GM13976 (cell line): Measurements from ENCODE around the gene GALNT2.

Source experiments
- DNase-seq: peaks from one replicate; pipeline ENCODE4 v3.0.0; 2012; ENCODE audit warnings: low spot score
- in situ Hi-C: fragments of 300-500 bp; cut with MboI; formaldehyde crosslinking; loops from one replicate; pipeline ENCODE4 v1.12.0; 2022; ENCODE audit warnings: low sequenced_read_pairs, mixed read lengths, inconsistent platforms; ENCODE audit not compliant: unreplicated experiment
- TF ChIP-seq, protein P1 (sequence below): IDR thresholded peaks from 2 replicates; pipeline ENCODE4 v1.5.1; 2012; ENCODE audit warnings: borderline replicate concordance, mild to moderate bottlenecking; ENCODE audit not compliant: insufficient read depth; ENCODE audit errors: extremely low read depth, missing control alignments, control extremely low read depth

GALNT2 gene

DNA sequence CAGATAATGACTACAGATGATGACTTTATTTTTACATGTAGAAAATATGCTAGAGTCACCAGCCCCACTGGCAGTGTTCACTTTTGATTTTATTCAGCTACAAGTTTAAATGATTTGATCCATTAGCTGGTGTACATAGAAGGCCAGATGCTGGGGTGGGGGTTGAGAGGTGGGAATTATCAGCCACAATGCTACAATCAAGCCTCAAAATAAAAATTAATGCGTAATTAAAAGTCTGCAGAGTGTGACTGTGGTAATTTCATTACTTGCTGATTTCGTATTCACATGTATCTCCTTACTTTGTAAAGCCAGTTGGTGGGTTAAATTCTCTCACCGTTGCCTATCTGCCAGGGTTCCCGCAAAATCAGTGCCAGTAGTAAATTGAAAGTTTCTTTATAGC lies 109.3 kb downstream of the GALNT2 start:
- in situ Hi-C loops: no loop called here
- no peak for DNase-seq
- TF ChIP-seq, protein P1, sequence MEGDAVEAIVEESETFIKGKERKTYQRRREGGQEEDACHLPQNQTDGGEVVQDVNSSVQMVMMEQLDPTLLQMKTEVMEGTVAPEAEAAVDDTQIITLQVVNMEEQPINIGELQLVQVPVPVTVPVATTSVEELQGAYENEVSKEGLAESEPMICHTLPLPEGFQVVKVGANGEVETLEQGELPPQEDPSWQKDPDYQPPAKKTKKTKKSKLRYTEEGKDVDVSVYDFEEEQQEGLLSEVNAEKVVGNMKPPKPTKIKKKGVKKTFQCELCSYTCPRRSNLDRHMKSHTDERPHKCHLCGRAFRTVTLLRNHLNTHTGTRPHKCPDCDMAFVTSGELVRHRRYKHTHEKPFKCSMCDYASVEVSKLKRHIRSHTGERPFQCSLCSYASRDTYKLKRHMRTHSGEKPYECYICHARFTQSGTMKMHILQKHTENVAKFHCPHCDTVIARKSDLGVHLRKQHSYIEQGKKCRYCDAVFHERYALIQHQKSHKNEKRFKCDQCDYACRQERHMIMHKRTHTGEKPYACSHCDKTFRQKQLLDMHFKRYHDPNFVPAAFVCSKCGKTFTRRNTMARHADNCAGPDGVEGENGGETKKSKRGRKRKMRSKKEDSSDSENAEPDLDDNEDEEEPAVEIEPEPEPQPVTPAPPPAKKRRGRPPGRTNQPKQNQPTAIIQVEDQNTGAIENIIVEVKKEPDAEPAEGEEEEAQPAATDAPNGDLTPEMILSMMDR: no peak

DNA sequence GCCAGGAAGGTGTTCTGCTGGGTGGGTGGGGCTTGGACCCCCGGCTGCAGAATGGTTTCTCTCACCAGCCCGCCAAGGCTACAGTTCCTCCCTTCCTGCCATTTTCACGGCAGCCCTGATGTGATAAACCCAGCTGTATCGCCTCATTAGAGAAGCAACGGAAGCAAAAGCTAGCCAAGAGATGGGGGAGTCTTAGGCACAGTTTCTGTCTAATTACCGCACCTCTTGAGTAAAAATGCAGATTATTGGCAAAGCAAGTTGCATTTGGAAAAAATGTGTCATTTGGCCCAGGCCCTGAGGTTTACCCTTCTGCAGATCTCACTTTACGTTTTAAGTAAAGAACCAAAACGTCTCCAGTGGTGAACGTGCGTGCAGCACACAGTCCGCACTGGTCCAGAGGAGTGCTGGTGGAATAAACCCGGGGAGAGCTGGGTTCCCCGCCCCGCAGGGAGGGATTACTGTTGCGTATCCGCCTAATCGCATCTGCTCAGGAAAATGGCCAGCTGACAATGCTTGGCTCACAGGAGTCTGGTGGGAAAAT lies 109.9 kb downstream of the GALNT2 start:
- in situ Hi-C loops: no loop called here
- DNase-seq: no peak
- TF ChIP-seq, protein P1: no peak

DNA sequence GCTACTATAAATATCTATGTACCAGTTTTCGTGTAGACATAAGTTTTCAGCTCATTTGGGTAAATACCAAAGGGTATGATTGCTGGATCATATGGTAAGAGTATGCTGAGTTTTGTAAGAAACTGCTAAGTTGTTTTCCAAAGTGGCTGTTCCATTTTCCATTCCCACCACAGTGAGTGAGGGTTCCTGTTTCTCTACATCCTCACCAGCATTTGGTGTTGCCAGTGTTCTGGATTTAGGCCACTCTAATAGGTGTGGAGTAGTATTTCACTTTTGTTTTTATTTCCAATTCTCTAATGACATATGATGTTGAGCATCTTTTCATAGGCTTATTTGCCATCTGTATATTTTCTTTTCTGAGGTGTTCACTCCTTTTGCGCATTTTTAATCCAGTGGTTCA lies 112.2 kb downstream of the GALNT2 start:
- TF ChIP-seq, protein P1: no peak
- no peak for DNase-seq
- in situ Hi-C loops: no loop called here

DNA sequence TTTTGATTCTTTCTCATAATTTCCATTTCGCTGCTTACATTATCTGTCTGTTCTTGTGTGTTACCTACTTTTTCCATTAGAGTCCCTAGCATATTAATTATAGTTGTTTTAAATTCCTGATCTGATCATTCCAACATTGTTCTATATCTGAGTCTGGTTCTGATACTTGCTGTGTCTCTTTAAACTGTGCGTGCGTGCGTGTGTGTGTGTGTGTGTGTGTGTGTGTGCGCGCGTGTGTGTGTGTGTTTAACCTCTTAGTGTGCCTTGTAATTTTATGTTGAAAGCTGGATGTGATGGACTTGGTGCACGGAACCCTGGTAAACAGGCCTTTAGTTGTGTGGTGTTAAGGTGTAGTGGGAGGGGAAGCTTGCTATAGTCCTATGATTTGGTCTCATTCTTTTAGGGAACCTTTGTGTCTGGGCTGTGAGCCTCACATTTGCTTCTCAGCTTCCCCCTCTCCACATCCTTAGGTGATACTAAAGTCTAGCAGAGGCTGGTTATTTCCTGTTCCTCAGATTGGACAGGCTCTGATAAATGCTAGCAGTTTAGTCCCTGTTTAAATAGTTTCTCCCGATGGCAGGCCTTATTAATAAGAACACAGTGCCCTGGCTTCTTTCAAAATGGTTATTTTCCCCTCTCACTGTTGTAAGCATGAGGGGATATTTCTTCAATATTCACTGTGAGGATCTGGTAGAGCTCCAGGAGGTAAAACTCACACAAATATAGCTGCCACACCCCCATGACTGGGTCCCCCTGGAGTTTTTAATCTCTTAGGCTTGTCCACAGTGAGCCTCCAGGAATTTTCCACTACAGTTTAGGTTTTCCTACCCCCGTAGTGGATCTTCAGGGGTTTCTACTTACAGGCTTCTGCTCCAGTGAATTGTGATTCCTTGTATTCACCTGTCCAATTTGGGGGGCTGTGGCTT lies 118.3 kb downstream of the GALNT2 start:
- in situ Hi-C loops: no loop called here
- TF ChIP-seq, protein P1: no peak
- no peak for DNase-seq

DNA sequence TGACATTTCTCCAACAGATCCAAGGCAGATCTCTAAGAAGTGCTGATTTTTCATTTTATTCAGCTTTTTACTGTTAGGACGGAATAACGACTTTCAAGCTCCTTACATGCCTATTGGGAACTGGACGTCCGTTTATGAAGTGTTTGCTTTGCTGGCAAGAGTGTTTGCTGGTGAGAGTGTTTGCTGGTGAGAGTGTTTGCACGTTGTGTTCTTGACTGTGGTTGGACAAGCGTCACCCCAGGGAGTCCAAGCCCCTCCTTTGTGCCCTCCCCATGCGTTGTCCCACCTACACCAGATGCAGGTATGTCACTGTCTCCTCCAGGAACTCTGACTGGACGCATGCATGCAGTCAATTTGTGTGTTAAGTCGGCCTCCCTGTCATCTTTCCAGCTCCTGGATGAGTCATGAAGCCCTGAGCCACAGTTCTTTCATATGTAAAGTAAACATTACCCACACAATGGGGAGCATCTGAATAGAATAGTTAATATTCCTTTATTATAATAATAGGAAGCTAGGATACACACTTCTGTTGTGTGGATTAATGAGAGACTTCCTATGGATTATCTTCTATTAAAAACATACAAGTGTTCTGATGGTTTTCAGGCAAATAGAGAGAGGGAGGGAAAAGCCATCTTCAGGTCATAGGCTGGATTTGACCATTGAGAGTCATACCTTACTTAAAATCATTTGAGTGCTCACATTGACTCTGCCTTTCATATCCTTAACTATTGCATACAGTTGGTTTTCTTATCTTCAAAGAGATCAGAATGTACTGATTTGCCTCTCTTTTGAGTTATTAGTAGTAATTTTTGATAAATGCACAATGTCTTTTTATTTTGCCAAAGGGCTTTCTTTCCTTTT lies 119.2 kb downstream of the GALNT2 start:
- DNase-seq: no peak
- TF ChIP-seq, protein P1: no peak
- in situ Hi-C loops: no loop called here

DNA sequence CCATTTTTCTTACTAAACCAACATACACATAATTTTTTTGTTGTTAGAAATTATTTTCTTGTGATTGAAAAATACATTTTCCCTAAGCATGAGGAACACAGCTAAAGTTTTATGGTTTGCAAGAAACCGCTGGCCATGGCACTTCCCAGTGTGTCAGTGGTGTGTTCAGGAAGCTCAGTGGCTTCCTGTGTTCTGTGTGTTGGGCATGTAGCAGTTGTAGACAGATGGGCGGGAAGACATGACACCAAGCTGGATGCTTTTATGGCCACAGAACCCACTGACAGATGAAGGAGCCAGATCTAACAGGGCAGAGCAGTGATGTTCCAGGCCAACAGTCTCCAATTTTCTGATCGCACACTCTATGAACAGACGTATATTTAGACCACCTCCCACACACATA lies 119.8 kb downstream of the GALNT2 start:
- in situ Hi-C loops: no loop called here
- TF ChIP-seq, protein P1: no peak
- DNase-seq: no peak
